GM12875 (cell line): Measurements from ENCODE around the gene TSHZ3.

Source experiments
- H3K4me3 ChIP-seq: one replicate; pipeline ENCODE4 v1.5.1; 2011; ENCODE audit warnings: low read depth, low read length, control low read depth
- TF ChIP-seq, protein P1 (sequence below): IDR thresholded peaks from 2 replicates; pipeline ENCODE4 v1.5.1; 2011; ENCODE audit warnings: low read depth, mild to moderate bottlenecking, control low read depth, inconsistent platforms, low read length, moderate library complexity, borderline replicate concordance; ENCODE audit not compliant: insufficient read depth

Gene TSHZ3

DNA sequence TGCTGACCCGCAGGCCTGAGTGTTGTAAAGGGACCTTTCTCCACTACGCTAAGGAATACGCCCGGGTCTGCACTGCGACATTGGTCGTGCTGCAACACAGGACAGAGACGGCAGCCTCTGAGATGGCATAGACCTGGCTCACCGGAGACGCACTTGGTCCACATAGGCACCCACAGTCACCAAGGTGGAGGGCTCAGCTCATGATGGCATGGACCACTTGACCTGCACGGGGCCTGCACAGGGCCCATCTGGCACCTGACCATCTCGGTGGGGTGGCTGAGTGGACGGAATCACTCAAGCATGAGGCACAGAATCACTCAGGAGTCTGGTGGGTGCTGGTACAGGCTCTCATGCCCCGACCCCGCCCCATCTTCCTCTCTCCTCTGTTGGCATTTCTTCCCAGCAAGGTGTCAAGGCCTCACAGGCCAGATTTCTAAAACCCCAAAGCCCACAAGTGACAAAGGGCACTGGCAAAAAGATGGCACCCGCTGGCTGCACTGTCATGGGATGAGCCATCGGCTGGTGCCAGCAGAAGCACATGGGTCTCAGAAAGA lies 45.9 kb downstream of the TSHZ3 start:
- TF ChIP-seq, protein P1, sequence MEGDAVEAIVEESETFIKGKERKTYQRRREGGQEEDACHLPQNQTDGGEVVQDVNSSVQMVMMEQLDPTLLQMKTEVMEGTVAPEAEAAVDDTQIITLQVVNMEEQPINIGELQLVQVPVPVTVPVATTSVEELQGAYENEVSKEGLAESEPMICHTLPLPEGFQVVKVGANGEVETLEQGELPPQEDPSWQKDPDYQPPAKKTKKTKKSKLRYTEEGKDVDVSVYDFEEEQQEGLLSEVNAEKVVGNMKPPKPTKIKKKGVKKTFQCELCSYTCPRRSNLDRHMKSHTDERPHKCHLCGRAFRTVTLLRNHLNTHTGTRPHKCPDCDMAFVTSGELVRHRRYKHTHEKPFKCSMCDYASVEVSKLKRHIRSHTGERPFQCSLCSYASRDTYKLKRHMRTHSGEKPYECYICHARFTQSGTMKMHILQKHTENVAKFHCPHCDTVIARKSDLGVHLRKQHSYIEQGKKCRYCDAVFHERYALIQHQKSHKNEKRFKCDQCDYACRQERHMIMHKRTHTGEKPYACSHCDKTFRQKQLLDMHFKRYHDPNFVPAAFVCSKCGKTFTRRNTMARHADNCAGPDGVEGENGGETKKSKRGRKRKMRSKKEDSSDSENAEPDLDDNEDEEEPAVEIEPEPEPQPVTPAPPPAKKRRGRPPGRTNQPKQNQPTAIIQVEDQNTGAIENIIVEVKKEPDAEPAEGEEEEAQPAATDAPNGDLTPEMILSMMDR, result no peak
- no peak overlapping the region for H3K4me3 ChIP-seq

DNA sequence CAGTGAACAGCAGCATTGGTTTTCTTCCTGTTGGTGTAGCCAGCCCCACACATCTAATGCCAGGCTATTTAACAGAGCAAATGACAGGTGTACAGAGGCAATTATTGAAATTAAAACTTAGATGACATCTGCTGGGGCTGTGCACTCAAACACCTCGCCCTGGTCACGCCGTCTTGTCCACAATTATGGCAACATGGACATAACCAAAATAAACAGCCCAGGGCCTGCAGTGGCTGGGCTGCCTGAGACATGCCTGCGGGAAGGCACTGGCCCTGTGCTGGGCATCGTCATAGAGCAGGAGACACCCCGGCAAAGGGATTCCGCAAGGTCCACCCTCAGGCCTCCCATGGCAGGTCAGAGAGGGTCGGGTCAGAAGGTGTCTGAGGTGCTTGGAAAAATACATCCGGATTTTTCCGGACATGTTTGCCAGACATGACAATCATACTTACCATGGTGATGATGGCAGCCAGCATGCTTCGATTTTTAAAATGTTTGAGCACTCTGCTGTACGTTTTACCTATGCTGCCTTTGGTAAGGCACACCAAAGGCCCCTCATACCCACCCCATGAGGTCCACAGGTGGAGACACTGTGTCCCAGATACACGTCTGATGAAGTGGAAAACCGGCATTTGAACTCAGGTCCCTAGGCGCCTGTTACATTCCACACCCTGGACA lies 47.8 kb downstream of the TSHZ3 start:
- TF ChIP-seq, protein P1, result no peak
- H3K4me3 ChIP-seq, result no peak overlapping the region

DNA sequence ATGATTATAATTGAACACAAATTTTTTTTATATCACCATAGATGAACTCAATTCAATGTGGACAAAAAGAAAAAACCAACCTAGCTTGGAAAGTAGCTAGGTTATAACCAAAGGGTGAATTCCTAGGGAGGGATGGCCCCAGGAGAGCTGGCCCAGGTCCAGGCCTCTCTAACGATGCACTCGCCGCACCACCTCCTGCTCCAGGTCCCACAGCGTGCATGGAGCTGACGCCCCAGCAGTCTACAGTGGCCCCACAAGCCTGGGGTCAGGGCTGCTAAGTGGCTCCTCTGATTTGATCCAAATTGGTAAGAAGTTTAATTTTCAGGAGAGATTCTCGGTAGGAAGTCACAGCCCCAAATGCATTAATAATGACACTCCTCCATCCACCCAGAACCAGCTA lies 48.8 kb downstream of the TSHZ3 start:
- H3K4me3 ChIP-seq, result no peak overlapping the region
- TF ChIP-seq, protein P1, result no peak

DNA sequence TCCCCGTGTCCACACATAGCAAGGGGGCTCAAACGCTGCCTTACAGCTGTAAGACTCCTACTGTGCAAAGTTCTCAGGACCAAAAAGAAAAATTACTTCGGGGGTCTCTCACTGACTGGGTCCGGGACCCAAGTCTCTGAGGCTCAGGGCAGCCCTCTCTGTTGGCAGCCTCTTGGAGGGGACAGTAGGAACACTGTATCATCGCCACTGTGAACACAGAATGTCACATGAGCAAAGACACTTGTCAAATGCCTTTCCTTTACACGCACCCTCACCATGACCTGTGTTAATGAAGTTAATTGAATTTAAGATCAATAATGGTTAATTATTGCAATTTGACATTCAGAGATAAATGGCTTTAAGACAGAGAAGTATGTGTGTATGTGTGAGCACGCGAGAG lies 49.6 kb downstream of the TSHZ3 start:
- no peak overlapping the region for H3K4me3 ChIP-seq
- TF ChIP-seq, protein P1, result no peak

DNA sequence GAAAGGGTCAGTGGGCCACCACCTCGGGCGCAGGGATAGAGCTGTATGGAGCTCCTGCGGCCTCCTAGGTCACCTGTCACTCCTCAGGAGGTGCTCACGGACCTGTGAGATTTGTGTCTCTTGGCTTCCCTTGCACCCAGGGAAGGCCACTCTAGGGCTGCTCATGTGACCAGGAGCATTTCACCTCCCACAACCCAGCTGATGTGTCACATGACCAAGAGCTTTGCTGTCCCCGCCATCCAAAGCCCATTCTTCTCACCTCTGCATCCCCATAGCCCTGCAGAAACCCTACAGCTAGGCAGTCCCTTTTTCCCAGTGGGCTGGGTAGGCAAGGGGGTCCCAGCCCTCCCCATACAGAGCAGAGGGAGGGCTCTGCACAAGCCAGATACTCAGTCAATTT lies 51.2 kb downstream of the TSHZ3 start:
- no peak overlapping the region for H3K4me3 ChIP-seq
- TF ChIP-seq, protein P1, result no peak

DNA sequence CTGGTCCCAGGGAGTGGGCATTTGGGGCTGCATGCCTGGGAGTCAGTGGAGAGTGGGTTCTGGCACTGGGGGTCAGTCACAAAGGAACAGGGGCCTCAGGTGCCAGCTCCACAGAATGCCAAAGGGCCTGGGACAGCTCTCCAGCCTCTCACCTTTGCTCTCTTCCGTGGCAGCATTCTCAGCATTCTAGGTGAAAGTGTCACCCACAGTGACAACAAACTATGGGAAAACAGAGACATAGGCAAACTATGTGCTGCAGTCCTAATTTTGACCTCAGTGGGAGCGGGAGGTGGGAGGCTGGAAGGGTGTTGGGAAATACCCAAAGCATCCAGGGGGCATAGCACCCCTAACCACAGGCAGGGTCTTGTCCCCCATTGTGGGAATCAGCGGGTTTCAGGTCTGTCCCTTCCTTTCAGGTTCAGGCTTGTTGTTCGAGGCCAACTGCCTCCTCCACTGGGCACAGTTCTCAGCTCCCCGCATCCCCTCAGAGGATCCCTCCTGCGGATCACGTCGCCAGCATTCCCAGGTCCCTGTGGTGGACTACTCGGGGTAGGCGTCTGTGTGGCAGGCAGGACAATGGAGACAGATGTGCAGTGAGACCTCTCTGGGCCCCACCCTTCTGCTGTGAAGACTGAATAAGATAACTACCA lies 52.4 kb downstream of the TSHZ3 start:
- H3K4me3 ChIP-seq, result no peak overlapping the region
- TF ChIP-seq, protein P1, result no peak

DNA sequence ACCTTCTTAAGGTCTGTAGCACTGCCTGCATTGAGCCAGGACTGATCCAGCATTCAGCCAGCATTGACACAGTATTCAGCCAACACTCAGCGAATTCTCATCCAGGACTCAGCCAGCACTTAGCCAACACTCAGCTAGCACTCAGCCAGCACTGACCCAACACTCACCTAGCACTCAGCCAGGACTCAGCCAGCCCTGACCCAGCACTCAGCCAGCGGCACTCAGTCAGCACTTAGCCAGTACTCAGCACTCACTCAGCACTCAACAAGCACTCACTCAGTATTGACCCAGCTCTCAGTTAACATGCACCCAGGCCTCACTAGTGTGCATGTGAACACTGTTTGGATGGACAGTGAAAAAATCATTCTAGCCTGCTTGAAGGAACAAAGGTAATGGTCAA lies 55.0 kb downstream of the TSHZ3 start:
- H3K4me3 ChIP-seq, result no peak overlapping the region
- TF ChIP-seq, protein P1, result no peak
